Right atrium auricular region (tissue), 2 donors: Measurements from ENCODE around the gene MAD1L1. TPM values are rescaled to one million over a fixed set of nuclear protein-coding genes. Genes with fewer than 3 reads are reported as not detected.
A peak's percentile ranks its signal among the peaks of the same experiment; 100 is the strongest.

ENCODE experiments used
- DNase-seq: peaks from one replicate; pipeline ENCODE4 v3.0.0-alpha.2; 2019; ENCODE audit warnings: low spot score
- H3K27ac ChIP-seq, 2 donors: fragments of 200-600 bp; sonication (generic); 1 replicate in 1 of 2; 2 replicates in 1 of 2; pipeline ENCODE4 v1.5.1; 2016 to 2019
- H3K27me3 ChIP-seq, 2 donors: fragments of 200-600 bp; sonication (generic); one replicate each; pipeline versions ENCODE4 v1.5.1 to v1.6.0; 2017 to 2019
- H3K36me3 ChIP-seq: fragments of 200-600 bp; sonication (generic); one replicate; pipeline ENCODE4 v1.5.1; 2016
- H3K4me1 ChIP-seq, 2 donors: fragments of 200-600 bp; sonication (generic); one replicate each; pipeline versions ENCODE4 v1.5.1 to v1.6.0; 2017 to 2019
- H3K4me3 ChIP-seq, 2 donors: fragments of 200-600 bp; sonication (generic); 1 replicate in 1 of 2; 2 replicates in 1 of 2; pipeline ENCODE4 v1.5.1; 2017 to 2019; ENCODE audit warnings: mild to moderate bottlenecking in 1 of 2, moderate library complexity in 1 of 2
- H3K9me3 ChIP-seq, 2 donors: fragments of 200-600 bp; sonication (generic); one replicate each; pipeline ENCODE4 v1.5.1; 2019
- total RNA-seq, 2 donors: library from RNA; depleted of rRNA; stranded (reverse); fragments of >200 nt; gene quantifications; one replicate each; pipeline ENCODE4 v1.1.0, GENCODE V29; 2016
- TF ChIP-seq, protein P1 (sequence below), 2 donors: fragments of 200-600 bp; sonication (generic); IDR thresholded peaks; one replicate each; pipeline ENCODE4 v1.5.1; 2019; ENCODE audit warnings: antibody characterized with exemption in 2 of 2

Gene MAD1L1
- total RNA-seq, 2 donors from 2014 or later = 13.3 to 31.9 TPM

DNA sequence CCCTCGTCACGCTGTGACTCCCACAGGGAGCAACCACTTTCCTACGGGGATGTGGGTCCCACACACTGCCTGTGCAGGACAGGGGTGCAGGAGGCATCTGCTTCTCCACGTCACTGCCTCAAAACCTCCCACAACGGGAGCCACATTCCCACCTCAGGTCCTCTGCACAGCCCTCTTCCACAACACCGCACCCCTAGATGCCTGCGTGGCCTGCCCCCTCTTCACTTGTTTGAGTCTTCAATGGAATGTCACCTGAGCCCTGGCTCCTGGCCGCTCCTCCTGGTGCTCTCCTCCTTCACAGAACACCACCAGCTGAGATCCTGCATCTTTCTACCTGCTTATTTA, 73.6 kb downstream of the MAD1L1 start:
- no peak for DNase-seq
- TF ChIP-seq, protein P1, sequence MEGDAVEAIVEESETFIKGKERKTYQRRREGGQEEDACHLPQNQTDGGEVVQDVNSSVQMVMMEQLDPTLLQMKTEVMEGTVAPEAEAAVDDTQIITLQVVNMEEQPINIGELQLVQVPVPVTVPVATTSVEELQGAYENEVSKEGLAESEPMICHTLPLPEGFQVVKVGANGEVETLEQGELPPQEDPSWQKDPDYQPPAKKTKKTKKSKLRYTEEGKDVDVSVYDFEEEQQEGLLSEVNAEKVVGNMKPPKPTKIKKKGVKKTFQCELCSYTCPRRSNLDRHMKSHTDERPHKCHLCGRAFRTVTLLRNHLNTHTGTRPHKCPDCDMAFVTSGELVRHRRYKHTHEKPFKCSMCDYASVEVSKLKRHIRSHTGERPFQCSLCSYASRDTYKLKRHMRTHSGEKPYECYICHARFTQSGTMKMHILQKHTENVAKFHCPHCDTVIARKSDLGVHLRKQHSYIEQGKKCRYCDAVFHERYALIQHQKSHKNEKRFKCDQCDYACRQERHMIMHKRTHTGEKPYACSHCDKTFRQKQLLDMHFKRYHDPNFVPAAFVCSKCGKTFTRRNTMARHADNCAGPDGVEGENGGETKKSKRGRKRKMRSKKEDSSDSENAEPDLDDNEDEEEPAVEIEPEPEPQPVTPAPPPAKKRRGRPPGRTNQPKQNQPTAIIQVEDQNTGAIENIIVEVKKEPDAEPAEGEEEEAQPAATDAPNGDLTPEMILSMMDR (IDR thresholded peaks at IDR 0.05) = no peak
- Histone ChIP-seq H3K36me3 (no peaks in the 10 kb centered on the region), H3K4me3 (no peak overlapping the region), H3K4me1 (peaks cover 0 to 24% of the 10 kb centered on the region in 2 donors), H3K27me3 (no peaks in the 10 kb centered on the region), H3K27ac (no peak overlapping the region), H3K9me3 (no peaks in the 10 kb centered on the region)

DNA sequence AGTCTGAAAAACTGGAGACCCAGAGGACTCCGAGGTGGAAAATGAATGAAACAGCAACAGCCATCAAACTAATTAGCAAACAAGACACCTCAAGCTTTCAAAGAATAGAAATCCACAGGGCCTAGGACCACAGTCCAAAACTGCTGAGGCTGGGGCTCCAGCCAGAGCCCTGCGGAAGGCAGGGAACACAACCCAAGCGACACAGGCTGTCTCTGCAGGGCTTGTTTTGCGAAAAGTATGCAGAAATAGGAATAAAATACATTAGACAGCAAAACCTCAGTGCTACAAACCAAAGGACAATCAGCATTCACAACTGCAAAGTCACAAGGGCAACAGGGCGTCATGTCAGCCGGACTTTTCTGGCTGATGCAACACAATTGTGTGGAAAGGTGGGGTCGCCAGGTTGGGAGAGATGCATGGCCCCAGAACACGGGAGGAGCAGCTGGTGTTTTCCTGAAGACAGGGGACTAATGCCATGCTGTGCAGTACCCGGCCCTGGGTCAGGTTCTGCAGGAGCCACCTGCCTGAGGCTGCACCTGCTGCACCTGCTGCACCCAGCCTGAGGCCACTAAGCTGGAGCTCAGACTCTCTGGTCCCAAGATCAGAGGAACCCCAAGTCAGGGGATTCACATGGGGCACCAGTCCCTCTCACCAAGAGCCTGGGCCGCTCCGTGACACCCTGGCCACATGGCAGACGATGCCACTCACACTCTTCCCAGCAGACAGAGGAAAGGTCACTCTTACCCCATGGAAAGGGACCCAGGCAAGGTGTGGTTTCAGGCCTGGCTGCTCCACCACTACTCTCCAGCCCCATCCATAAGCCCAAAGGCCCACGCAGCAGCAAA, 74.2 kb downstream of the MAD1L1 start:
- Histone ChIP-seq H3K4me3 (no peak overlapping the region), H3K36me3 (no peaks in the 10 kb centered on the region), H3K27ac (peak overlapping the region; percentile 70 to 78), H3K27me3 (no peaks in the 10 kb centered on the region), H3K9me3 (no peaks in the 10 kb centered on the region), H3K4me1 (peaks cover 0 to 24% of the 10 kb centered on the region in 2 donors)
- DNase-seq = no peak
- TF ChIP-seq, protein P1 (IDR thresholded peaks at IDR 0.05) = no peak

DNA sequence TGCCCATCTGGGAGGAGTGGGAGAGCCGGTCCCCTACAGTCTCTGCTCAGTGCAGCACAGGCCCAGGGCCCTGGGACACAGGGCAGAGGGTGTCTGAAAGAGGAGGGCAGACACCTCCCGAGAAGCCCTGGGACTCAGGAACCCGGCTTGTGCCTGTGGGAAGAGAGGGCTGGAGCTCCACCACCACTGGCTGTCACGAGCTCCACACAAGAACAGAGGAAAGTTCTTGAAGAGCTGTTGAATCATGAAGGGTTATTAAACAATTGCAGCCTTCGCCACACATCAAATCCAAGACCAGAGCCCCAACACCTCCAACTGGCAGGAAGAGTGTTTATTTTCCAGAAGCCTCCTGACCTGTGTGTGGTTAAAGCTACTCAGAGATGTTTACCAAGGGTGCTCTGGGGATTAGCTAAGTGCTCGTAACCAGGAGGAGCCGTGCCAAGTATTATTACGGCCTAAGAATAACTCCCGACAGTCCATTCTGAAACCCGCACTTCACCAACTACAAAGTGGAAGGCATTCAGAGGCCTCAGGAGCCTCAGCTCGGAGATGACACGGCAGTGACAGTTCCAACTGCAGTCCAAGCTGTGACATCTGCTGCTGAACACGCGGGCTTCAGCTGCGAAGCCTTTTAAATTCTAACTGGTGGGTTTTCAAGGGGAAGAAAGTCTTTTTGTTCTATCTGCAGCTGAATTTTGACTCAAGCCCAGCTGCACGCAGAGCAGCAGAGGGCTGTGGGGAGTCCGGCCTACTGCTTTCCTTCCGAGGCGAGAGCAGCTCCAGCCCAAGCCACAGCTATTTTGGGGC, 75.1 kb downstream of the MAD1L1 start:
- Histone ChIP-seq H3K9me3 (no peaks in the 10 kb centered on the region), H3K36me3 (no peaks in the 10 kb centered on the region), H3K4me3 (no peak overlapping the region), H3K27ac (peak overlapping the region; percentile 70 to 78), H3K27me3 (no peaks in the 10 kb centered on the region), H3K4me1 (peaks cover 0 to 20% of the 10 kb centered on the region in 2 donors)
- peak; percentile 64 for DNase-seq
- TF ChIP-seq, protein P1 (IDR thresholded peaks at IDR 0.05) = no peak

DNA sequence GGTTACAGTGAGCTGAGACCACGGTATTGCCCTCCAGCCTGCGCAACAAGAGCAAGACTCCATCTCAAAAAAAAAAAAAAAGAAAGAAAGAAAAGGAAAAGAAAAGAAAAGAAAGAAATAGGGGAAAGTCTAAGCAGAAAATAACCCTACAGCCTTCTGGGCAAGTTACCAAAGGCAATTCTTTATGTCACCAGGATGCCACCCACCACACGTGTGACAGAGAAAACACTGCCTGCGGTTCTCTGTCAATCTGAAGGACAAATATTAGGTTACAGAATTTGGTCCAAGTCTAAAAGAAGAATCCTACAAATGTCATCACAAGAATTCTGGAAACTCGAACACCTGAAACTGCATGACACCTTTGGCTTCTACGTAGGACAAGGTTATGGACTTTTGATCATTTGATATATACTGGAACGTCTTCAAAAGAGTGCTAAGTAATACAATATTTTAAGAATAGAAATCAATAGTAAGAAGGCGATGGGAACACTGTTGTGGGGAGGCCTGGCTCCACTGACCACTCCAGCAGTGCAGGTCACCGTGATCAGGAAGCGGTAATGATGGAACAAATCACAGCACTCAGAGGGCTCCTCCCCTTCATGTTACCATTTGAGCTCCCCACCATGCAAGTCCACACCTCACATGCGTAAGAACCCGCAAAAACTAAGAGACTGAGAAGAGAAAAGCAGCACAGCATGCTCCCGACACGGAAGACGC, 75.8 kb downstream of the MAD1L1 start:
- Histone ChIP-seq H3K9me3 (no peaks in the 10 kb centered on the region), H3K4me1 (peaks cover 0 to 20% of the 10 kb centered on the region in 2 donors), H3K27me3 (no peaks in the 10 kb centered on the region), H3K36me3 (no peaks in the 10 kb centered on the region), H3K27ac (peak overlapping the region; percentile 70 to 78), H3K4me3 (no peak overlapping the region)
- TF ChIP-seq, protein P1 (IDR thresholded peaks at IDR 0.05) = no peak
- no peak for DNase-seq

- Histone ChIP-seq H3K27me3 (no peaks in the 10 kb centered on the region), H3K4me3 (no peak overlapping the region), H3K9me3 (no peaks in the 10 kb centered on the region), H3K36me3 (no peaks in the 10 kb centered on the region), H3K4me1 (peaks cover 0 to 20% of the 10 kb centered on the region in 2 donors), H3K27ac (no peak overlapping the region)
- TF ChIP-seq, protein P1 (IDR thresholded peaks at IDR 0.05) = no peak
- DNase-seq = no peak
Measured at GRCh38 chr7:2154831-2155230, 77.9 kb downstream of the MAD1L1 start.
